ENCODE measurements around the gene SNRNP48.

GRCh38 chr6:7604003-7604402 lies 14.0 kb downstream of the SNRNP48 start:
- TF ChIP-seq CTCF (conservative IDR thresholded peaks at IDR 0.05; ENCODE audit: low read depth, low read length) (no peak), EZH2 (IDR thresholded peaks at IDR 0.05; ENCODE audit: low read length, unreplicated experiment) (no peak), EZH2phosphoT487 (IDR thresholded peaks at IDR 0.05; ENCODE audit: borderline replicate concordance, low read length) (no peak)

All from PC-3 (cell line).